Parathyroid adenoma (tissue), 2 donors: ENCODE data around the gene MIDN.

ENCODE experiments used
- H2AFZ ChIP-seq: fragments of 300-600 bp; sonication (generic); one replicate; pipeline ENCODE4 v1.7.0; 2017; ENCODE audit warnings: antibody characterized with exemption, mild to moderate bottlenecking
- H3K27ac ChIP-seq: fragments of 300-600 bp; sonication (generic); one replicate; pipeline ENCODE4 v1.7.0; 2017
- H3K27me3 ChIP-seq: fragments of 300-600 bp; sonication (generic); one replicate; pipeline ENCODE4 v1.7.0; 2017; ENCODE audit warnings: low read length; ENCODE audit not compliant: control insufficient read depth, insufficient read depth
- H3K36me3 ChIP-seq: fragments of 300-600 bp; sonication (generic); one replicate; pipeline ENCODE4 v1.7.0; 2017; ENCODE audit warnings: low read length; ENCODE audit not compliant: control insufficient read depth, insufficient read depth
- H3K4me1 ChIP-seq: fragments of 300-600 bp; sonication (generic); one replicate; pipeline ENCODE4 v1.7.0; 2017; ENCODE audit warnings: control low read depth
- H3K4me2 ChIP-seq: fragments of 300-600 bp; sonication (generic); one replicate; pipeline ENCODE4 v1.7.0; 2017; ENCODE audit warnings: low read length
- H3K4me3 ChIP-seq: fragments of 300-600 bp; sonication (generic); one replicate; pipeline ENCODE4 v1.7.0; 2017; ENCODE audit warnings: low read depth, low read length
- H3K79me2 ChIP-seq: fragments of 300-600 bp; sonication (generic); one replicate; pipeline ENCODE4 v1.7.0; 2017; ENCODE audit warnings: control low read depth
- H3K9ac ChIP-seq: fragments of 300-600 bp; sonication (generic); one replicate; pipeline ENCODE4 v1.7.0; 2017; ENCODE audit warnings: mild to moderate bottlenecking
- H3K9me3 ChIP-seq: fragments of 300-600 bp; sonication (generic); one replicate; pipeline ENCODE4 v1.7.0; 2017; ENCODE audit warnings: low read length; ENCODE audit not compliant: control insufficient read depth
- TF ChIP-seq, protein P1 (sequence below): fragments of 300-600 bp; sonication (generic); IDR thresholded peaks from one replicate; pipeline ENCODE4 v1.7.0; 2017; ENCODE audit warnings: antibody characterized with exemption, mild to moderate bottlenecking
- donor health status: primary hyperparathyroidism.

MIDN gene

DNA sequence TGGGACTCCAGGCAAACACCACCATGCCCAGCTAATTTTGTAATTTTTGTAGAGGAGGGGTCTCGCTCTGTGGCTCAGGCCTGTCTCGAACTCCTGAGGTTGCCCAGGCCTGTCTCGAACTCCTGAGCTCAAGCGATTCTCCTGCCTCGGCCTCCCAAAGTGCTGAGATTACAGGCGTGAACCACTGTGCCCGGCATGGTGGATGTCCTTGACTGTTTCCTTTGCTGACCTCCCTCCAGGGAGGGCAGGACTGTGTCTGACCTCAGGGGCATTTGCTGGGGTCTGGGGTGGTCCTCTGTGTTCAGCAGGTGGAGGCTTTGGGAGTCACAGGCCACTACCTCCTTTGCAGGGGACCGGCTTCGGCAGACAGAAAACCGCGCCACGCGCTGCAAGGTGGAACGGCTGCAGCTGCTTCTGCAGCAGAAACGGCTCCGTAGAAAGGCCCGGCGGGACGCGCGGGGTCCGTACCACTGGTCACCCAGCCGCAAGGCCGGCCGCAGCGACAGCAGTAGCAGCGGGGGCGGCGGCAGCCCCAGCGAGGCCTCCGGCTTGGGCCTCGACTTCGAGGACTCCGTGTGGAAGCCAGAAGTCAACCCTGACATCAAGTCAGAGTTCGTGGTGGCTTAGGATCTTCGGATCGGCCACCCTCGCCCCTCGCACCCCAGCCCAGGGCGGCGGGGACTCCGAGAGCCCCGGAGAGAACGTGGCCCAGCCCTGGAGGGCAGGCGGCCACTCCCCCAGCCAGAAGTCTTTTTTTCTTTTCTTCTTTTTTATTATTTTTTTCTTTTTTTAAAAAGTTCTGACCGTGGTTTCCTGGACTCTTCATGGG lies 8.5 kb downstream of the MIDN start:
- Histone ChIP-seq H3K4me2 (no peak overlapping the region), H3K4me3 (no peak overlapping the region), H3K9me3 (no peaks in the 10 kb centered on the region), H3K79me2 (no peaks in the 10 kb centered on the region), H3K9ac (no peak overlapping the region), H3K27me3 (no peaks in the 10 kb centered on the region), H3K36me3 (no peaks in the 10 kb centered on the region), H3K4me1 (peaks cover 9% of the 10 kb centered on the region), H2AFZ (no peak overlapping the region), H3K27ac (no peak overlapping the region)
- TF ChIP-seq, protein P1, sequence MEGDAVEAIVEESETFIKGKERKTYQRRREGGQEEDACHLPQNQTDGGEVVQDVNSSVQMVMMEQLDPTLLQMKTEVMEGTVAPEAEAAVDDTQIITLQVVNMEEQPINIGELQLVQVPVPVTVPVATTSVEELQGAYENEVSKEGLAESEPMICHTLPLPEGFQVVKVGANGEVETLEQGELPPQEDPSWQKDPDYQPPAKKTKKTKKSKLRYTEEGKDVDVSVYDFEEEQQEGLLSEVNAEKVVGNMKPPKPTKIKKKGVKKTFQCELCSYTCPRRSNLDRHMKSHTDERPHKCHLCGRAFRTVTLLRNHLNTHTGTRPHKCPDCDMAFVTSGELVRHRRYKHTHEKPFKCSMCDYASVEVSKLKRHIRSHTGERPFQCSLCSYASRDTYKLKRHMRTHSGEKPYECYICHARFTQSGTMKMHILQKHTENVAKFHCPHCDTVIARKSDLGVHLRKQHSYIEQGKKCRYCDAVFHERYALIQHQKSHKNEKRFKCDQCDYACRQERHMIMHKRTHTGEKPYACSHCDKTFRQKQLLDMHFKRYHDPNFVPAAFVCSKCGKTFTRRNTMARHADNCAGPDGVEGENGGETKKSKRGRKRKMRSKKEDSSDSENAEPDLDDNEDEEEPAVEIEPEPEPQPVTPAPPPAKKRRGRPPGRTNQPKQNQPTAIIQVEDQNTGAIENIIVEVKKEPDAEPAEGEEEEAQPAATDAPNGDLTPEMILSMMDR = no peak

DNA sequence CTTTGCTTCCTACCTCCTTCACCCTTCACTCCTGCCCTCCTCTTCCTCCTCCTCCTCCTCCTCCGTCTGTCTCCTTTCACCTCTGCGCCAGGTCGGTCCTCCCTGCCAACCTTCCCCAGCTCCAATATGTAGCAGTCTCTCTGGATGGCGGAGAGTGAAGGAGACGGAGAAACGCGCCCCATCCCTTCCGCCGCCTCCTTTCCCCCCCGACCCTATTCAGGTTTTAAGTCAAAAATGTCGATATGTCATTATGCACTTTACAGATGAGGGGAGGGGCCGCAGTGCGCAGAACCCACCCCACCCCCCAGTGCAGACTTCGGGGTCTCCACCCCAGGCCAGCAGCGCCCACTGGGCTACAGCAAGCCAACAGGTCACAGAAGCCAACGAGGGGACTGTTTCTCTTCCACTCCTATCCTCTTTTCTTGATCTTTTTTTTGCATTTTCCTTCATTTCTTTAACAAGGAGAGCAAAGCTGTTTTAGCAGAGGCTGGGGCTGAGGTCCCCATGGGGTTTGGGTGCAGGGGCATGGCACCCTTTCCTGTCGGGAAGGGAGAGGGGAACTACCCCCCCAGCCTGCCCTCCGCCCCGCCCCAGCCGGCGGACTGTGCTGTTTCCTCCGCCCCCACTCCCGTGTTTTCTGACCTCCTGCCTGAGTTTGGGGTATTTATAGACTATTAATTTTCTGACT lies 9.2 kb downstream of the MIDN start:
- H3K4me1 ChIP-seq = peaks cover 16% of the 10 kb centered on the region
- H3K27me3 ChIP-seq = no peaks in the 10 kb centered on the region
- H3K27ac ChIP-seq = no peak overlapping the region
- TF ChIP-seq, protein P1 = no peak
- H3K36me3 ChIP-seq = no peaks in the 10 kb centered on the region
- no peak overlapping the region for H2AFZ ChIP-seq
- no peaks in the 10 kb centered on the region for H3K79me2 ChIP-seq
- no peak overlapping the region for H3K9ac ChIP-seq
- no peak overlapping the region for H3K4me2 ChIP-seq
- H3K9me3 ChIP-seq = no peaks in the 10 kb centered on the region
- H3K4me3 ChIP-seq = no peak overlapping the region

DNA sequence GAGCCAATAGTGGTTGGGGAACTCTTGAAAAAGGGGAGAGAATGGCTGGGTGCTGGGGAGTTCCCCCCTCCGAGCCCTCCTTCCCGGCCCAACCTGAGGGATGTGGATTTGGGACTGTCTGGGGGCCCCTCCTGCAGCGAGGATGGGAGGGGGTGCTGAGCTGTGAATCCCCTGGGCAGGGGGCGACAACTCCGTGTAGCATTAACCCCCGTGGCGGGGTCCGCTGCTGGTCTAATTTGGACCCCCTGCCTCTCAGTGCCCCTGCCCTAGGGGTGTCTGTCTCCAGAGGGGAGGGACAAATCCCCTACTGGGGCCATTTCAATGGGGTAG lies 9.7 kb downstream of the MIDN start:
- Histone ChIP-seq H3K9me3 (no peaks in the 10 kb centered on the region), H3K27ac (no peak overlapping the region), H3K4me1 (peaks cover 19% of the 10 kb centered on the region), H3K4me3 (no peak overlapping the region), H3K27me3 (no peaks in the 10 kb centered on the region), H2AFZ (no peak overlapping the region), H3K4me2 (no peak overlapping the region), H3K79me2 (no peaks in the 10 kb centered on the region), H3K36me3 (no peaks in the 10 kb centered on the region), H3K9ac (no peak overlapping the region)
- TF ChIP-seq, protein P1 = no peak

DNA sequence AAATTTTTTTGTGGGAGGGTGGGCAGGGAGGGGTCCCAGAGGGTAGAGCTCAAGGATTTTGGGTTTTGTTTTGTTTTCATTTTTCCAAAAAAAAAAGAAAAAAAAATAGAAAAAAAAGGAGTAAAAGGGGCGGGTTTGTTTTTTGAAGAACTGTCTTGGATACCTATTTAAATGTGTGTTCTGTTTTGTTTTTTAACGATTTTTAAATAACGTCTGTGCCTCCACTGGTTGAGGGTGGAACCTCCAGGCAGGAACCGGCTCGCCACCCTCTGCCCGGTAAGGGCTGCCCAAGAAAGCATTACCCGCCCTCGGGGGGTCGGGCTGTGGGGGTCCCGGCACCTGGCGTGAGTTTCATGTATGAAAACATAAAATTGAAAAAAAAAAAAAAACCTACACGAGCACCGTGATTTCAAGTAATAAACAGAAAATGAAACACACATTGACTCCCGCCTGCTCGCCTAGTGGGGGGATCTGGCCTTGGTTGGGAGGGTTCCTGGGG lies 10.4 kb downstream of the MIDN start:
- Histone ChIP-seq H3K9me3 (no peaks in the 10 kb centered on the region), H3K9ac (no peak overlapping the region), H3K4me1 (peaks cover 25% of the 10 kb centered on the region), H3K4me3 (no peak overlapping the region), H3K27ac (peak overlapping the region; percentile 84), H3K36me3 (no peaks in the 10 kb centered on the region), H3K27me3 (no peaks in the 10 kb centered on the region), H3K79me2 (no peaks in the 10 kb centered on the region), H2AFZ (no peak overlapping the region), H3K4me2 (peak overlapping the region; percentile 22)
- TF ChIP-seq, protein P1 = no peak
